NCI-H146 treated with DMSO at 0.1 percent for 48 hours (cell line): Measurements from ENCODE around the gene APOA5.

Source experiments
- DNase-seq: peaks from one replicate; lab custom pipeline; 2025; ENCODE audit not compliant: unreplicated experiment; lab: John Stamatoyannopoulos, UW

The APOA5 gene

DNA sequence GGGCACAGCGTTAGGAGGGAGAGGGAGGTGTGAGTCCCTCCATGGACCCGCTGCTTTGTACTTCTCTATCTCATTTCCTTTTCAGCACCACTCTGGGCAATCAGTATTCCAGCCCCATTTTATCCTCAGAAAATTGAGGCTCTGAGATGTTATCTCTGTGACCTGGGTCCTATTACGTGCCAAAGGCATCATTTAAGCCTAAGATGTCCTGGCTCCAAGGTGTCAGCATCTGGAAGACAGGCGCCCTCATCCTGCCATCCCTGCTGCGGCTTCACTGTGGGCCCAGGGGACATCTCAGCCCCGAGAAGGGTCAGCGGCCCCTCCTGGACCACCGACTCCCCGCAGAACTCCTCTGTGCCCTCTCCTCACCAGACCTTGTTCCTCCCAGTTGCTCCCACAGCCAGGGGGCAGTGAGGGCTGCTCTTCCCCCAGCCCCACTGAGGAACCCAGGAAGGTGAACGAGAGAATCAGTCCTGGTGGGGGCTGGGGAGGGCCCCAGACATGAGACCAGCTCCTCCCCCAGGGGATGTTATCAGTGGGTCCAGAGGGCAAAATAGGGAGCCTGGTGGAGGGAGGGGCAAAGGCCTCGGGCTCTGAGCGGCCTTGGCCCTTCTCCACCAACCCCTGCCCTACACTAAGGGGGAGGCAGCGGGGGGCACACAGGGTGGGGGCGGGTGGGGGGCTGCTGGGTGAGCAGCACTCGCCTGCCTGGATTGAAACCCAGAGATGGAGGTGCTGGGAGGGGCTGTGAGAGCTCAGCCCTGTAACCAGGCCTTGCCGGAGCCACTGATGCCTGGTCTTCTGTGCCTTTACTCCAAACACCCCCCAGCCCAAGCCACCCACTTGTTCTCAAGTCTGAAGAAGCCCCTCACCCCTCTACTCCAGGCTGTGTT is 37.2 kb upstream of the APOA5 start:
- DNase-seq: no peak

DNA sequence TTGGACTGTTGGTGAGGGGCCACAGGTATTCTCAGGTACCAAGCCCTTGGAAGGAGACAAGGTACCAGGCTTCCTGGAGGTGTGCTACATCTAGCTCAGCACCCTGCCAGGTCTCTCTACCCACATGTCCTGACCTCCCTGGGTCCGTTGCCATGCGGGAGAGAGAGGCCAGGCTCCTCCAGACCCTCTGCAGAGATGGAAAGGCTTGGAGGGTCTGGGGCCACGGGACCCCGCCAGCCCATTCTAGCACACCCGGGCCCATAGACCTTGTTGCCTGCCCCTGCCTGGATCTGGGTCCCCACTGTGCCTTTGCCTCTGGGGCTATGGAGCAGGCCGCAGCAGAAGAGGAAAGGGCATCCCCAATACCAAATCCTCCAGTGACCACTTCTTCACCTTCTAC is 35.8 kb upstream of the APOA5 start:
- DNase-seq: no peak

DNA sequence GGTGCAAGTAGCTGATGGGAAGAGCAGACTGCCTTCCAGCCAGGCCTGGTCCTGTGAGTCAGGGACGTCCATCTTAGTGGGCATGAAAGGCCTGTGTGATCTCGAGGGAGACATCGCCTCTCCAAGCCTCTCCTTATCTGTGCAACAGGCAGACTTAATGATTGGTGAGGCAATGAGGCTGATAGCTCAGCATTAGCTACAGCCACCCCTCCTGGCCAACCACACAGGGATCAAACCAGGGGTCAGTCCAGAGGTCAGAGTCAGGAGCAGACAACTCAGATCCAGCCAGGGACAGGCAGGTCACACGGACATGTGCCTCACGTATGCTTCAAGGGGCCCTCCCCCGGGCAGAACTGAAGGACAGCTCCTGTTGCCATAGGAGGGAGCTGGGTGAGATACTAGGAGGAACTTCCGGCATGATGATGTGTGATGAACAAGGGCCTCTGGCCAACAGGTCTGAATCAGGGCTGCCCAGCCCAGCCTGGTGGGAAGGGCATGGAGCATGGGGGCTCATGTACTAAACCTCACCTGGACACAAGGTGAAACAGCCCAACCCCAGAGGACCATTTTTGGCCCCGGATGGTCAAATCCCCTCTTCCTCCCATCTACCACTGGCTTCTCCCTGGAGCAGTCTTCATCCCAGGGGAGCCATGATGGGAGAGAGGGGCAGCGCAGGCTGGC is 35.2 kb upstream of the APOA5 start:
- no peak for DNase-seq

DNA sequence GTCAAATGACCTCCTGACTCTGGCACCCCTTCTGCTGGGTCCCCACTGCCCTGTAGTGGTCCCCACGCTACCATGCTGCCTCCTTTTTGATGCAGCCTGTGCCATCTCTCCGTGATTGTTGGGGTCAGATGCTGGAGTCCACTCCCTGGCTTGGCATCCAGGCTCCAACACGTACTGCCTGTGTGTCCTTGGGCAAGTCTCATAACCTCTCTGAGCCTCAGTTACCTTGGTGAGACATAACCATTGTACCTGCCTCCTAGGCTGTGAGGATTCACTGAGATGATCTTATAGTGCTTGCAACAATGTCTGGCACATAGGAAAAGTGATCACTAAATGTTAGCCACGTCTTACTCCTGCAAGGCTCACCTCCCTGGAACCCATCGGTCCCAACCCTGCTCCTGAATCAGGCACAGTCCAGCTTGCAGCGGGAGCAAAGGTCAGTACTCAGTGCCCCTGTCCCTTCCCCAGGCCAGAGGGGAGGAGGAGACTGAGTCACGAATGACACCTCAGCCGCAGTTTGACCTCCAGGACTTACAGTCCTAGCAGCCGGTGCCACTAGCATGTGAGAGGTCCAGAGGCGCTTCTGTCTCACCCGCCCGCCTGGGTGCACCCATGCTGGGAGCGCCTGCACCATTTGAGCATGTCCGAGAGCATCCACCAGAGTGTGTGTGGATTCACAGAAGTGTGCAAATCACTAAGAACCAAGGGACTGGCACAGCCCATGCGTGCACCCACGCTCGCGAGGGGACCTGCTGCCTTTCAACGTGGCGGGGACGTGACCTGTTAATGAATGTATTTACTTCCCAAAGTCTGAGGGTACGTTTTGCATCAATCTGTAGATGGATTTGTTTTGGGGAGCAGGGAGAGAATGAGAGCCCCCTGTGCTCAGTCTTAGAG is 34.4 kb upstream of the APOA5 start:
- no peak for DNase-seq

DNA sequence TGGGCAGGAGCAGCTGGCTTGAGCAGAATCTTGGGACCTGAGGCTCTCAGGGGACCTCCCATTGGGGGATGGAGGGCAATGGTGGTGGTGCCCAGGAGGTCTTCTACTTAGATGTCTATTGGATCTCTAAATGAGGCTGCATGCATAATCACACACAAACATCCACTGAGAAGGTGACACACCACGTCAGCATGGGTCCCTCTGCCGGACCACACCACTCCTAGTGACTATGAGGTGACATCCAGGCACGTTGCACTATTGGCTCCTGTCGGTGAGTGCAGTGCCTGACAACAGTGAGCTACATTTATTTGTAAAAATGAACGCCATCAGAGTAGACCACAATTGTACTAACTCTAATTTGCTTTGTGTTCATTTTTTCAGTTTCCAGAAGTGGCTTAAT is 33.8 kb upstream of the APOA5 start:
- DNase-seq: no peak

- no peak for DNase-seq
Observed at GRCh38 chr11:116823031-116823843, 31.6 kb upstream of the APOA5 start, which contains the start of gene APOA4. APOA4 (minus strand) TSS chr11:116823304; CDS start chr11:116823191, 113 bp downstream.

DNA sequence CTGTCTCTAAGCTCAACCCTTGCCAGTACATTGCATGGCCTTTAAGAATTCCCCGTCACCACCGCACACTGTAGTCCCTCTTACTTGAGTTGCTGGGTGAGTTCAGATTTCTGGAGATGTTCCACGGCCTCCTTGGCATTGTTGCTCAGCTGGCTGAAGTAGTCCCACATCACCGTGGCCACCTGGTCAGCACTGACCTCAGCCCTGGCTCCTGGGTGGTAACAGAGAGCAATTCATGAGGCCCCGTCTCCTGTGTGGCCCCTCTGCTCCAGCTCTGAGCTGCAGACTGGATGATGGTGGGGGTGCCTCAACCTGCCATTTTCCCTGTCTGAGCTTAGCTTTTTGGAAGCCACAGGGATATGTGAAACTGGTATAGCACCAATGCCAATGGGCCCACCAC is 30.9 kb upstream of the APOA5 start:
- DNase-seq: no peak

DNA sequence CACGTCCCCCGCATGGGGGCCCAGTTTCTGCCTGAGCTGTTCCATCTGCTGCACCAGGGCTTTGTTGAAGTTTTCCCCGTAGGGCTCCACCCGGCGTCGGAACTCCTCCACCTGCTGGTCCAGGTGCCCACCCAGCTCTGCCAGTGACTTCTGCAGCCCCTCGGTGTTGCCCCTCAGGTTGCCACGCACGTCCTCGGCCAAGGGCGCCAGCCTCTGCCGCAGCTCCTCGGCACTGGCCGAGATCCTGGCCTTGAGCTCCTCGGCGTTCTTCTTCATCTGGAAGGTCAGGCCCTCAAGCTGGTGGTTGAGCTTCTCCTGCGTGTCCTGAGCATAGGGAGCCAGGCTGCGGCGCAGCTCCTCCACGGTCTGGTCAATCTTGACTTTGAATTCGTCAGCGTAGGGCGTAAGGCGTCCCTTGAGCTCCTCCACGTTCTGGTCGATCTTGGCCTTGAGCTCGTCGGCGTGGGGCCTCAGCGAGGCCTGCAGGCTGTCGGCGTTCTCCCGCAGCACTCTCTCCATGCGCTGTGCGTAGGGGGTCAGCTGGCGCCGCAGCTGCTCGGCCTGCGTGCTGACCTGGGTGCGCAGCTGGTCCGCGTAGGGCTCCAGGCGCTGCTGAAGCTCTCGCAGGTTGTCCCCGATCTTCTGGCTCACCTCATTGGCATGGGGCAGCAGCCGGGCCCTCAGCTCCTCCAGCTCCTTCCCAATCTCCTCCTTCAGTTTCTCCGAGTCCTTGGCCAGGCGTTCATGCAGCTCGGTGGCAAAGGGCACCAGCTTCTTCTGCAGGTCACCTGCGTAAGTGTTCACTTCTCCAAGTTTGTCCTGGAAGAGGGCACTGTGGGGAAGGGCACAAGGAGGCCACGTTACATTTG is 29.6 kb upstream of the APOA5 start:
- no peak for DNase-seq

- no peak for DNase-seq
Observed at GRCh38 chr11:116819049-116819448, 27.4 kb upstream of the APOA5 start.

GRCh38 chr11:116814502-116814901 is 22.8 kb upstream of the APOA5 start:
- no peak for DNase-seq

GRCh38 chr11:116813781-116814471 is 22.2 kb upstream of the APOA5 start:
- DNase-seq: no peak

GRCh38 chr11:116813170-116813569 is 21.5 kb upstream of the APOA5 start:
- no peak for DNase-seq

DNA sequence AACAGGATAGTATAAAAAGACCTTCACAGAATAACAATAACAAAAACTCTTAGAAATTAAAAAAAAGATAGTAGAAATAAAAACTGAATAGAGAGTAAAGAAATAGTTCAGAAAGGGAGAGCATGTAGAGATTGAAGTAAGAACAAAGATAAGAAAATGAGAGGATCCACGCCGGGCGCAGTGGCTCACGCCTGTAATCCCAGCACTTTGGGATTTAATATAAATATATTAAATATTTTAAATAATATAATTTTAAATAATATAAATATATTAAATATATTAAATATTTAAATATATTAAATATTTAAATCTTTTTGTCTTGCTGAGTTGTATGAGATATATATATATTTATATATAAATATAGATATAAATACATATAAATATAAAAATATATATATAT is 20.4 kb upstream of the APOA5 start:
- DNase-seq: no peak

DNA sequence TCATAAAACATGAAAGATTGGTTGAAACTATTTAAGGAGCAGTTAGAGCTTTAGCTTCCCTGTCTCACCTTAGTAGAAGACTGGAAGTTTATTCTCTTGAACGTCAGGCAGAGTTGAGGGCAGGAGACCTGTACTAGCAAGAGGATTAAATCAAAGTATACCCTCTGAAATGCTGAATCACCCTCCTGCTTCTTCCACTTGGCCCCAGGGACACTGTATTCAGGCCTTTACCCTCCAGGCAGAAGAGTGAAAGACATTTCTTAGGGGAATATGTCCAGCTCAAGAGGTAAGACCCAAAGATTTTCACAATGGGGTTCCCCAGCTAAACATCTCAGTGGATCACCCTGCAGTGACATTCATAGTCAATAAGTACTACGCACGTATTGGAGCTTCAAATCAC is 19.5 kb upstream of the APOA5 start:
- no peak for DNase-seq

- DNase-seq: no peak
Observed at GRCh38 chr11:116808262-116809175, 16.8 kb upstream of the APOA5 start.

GRCh38 chr11:116807601-116808261 is 16.1 kb upstream of the APOA5 start:
- no peak for DNase-seq

DNA sequence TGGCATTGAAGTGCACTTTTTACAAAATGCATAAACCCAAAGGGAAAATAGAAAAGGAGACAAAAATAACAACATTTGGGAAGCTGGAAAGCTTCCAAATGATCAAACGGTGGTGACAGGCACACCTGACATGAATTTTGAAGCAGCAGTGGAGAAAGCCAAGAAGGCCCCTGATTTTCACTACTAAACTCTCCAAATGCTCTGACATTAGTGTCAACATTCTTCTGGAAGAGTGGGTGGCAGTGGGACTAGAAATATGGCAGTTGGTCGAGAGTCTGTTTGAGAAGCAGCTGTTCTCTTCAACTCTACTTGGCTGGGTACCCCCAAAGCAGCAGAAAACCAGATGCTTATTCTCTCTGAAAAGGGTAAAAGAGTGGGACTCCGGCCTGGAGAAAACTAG is 12.3 kb upstream of the APOA5 start:
- no peak for DNase-seq
